Lower lobe of right lung (tissue), 2 donors: ENCODE results near the gene CALHM5. TPM values are rescaled to one million over a fixed set of nuclear protein-coding genes. Genes with fewer than 3 reads are reported as not detected.

Experiments used
- ATAC-seq, 2 donors: fragments of 200-7000 bp; cut with Tn5 transposase; one replicate each; pipeline ENCODE4 v1.9.1; 2020 to 2022; ENCODE audit warnings: mild to moderate bottlenecking in 2 of 2, moderate library complexity in 2 of 2
- DNase-seq: peaks from one replicate; pipeline ENCODE4 v3.0.0-alpha.2; 2020
- H3K27ac ChIP-seq: fragments of 200-600 bp; one replicate; pipeline ENCODE4 v1.8.0; 2022
- H3K27me3 ChIP-seq: fragments of 200-600 bp; one replicate; pipeline ENCODE4 v1.8.0; 2022; ENCODE audit warnings: low read depth
- H3K36me3 ChIP-seq: fragments of 200-600 bp; one replicate; pipeline ENCODE4 v1.8.0; 2022; ENCODE audit warnings: mild to moderate bottlenecking
- H3K4me1 ChIP-seq: fragments of 200-600 bp; one replicate; pipeline ENCODE4 v1.8.0; 2022
- H3K4me3 ChIP-seq: fragments of 200-600 bp; one replicate; pipeline ENCODE4 v1.8.0; 2022; ENCODE audit warnings: mild to moderate bottlenecking
- H3K9me3 ChIP-seq: fragments of 200-600 bp; one replicate; pipeline ENCODE4 v1.8.0; 2022
- CTCF ChIP-seq: fragments of 200-600 bp; IDR thresholded peaks from one replicate; pipeline ENCODE4 v1.8.0; 2022; ENCODE audit warnings: antibody characterized with exemption, mild to moderate bottlenecking
- intact Hi-C: fragments of 100-400 bp; cut with DNase I; formaldehyde crosslinking; loops from one replicate; pipeline ENCODE4 v1.11.0; 2022
- total RNA-seq: library from RNA; stranded (reverse); fragmentation: NEBNext Ultra II Directional; extraction: Animal tissue kit (Norgen Biotek cat#: 25700); gene quantifications from one replicate; pipeline ENCODE4 v1.2.1, GENCODE V29; 2021
- donor health status: DM: no; HTN: yes; CAD: no; lungs with severe emphysema.

The CALHM5 gene
- total RNA-seq, 1 donor from 2014 or later, result 1.9 TPM

- TF ChIP-seq CTCF, result no peak
- ATAC-seq, result no peak
Observed at GRCh38 chr6:116518621-116519368, 7.4 kb downstream of the CALHM5 start.

GRCh38 chr6:116522896-116523295 is 11.5 kb downstream of the CALHM5 start:
- no peak for DNase-seq
- intact Hi-C loops, result no loop called here
- no peak overlapping the region for H3K4me3 ChIP-seq

More at GRCh38 chr6:116518621-116519368, 7.4 kb downstream of the CALHM5 start:
- Histone ChIP-seq H3K27ac (no peak overlapping the region), H3K27me3 (no peaks in the 10 kb centered on the region), H3K36me3 (peaks cover 6% of the 10 kb centered on the region), H3K9me3 (no peaks in the 10 kb centered on the region), H3K4me1 (peaks cover 3% of the 10 kb centered on the region), H3K4me3 (no peak overlapping the region)
- no peak for DNase-seq
- intact Hi-C loops, result no loop called here

GRCh38 chr6:116524236-116524635 is 12.8 kb downstream of the CALHM5 start:
- TF ChIP-seq CTCF, result no peak
- intact Hi-C loops, result no loop called here
- Histone ChIP-seq H3K36me3 (no peaks in the 10 kb centered on the region), H3K4me1 (no peaks in the 10 kb centered on the region), H3K9me3 (no peaks in the 10 kb centered on the region), H3K27ac (no peak overlapping the region), H3K27me3 (no peaks in the 10 kb centered on the region), H3K4me3 (no peak overlapping the region)
- no peak for ATAC-seq
- DNase-seq, result no peak

More at GRCh38 chr6:116522896-116523295, 11.5 kb downstream of the CALHM5 start:
- ATAC-seq, result no peak
- no peak for TF ChIP-seq CTCF
- Histone ChIP-seq H3K4me1 (no peaks in the 10 kb centered on the region), H3K9me3 (no peaks in the 10 kb centered on the region), H3K27ac (no peak overlapping the region), H3K27me3 (no peaks in the 10 kb centered on the region), H3K36me3 (no peaks in the 10 kb centered on the region)

GRCh38 chr6:116528133-116528532 is 16.7 kb downstream of the CALHM5 start:
- no peak for TF ChIP-seq CTCF
- intact Hi-C loops, result no loop called here
- no peaks in the 10 kb centered on the region for H3K36me3 ChIP-seq
- no peak for ATAC-seq
- H3K4me1 ChIP-seq, result no peaks in the 10 kb centered on the region
- H3K27me3 ChIP-seq, result no peaks in the 10 kb centered on the region
- no peak overlapping the region for H3K27ac ChIP-seq
- no peak overlapping the region for H3K4me3 ChIP-seq
- no peak for DNase-seq
- H3K9me3 ChIP-seq, result no peaks in the 10 kb centered on the region

- H3K4me3 ChIP-seq, result no peak overlapping the region
- TF ChIP-seq CTCF, result no peak
- H3K27me3 ChIP-seq, result no peaks in the 10 kb centered on the region
- H3K27ac ChIP-seq, result no peak overlapping the region
- no peaks in the 10 kb centered on the region for H3K36me3 ChIP-seq
- intact Hi-C loops, result no loop called here
- no peaks in the 10 kb centered on the region for H3K4me1 ChIP-seq
- no peak for ATAC-seq
- no peaks in the 10 kb centered on the region for H3K9me3 ChIP-seq
- no peak for DNase-seq
Observed at GRCh38 chr6:116528780-116529179, 17.3 kb downstream of the CALHM5 start.
